ENCODE data around the gene UNC13C.

The UNC13C gene

GRCh38 chr15:54577476-54578250, 599.4 kb downstream of the UNC13C start:
- DNase-seq, result no peak

- no peak for DNase-seq
Observed at GRCh38 chr15:54579855-54580254, 601.6 kb downstream of the UNC13C start.

GRCh38 chr15:54580643-54581042, 602.4 kb downstream of the UNC13C start:
- DNase-seq, result no peak

GRCh38 chr15:54582863-54583643, 604.8 kb downstream of the UNC13C start:
- DNase-seq, result no peak

GRCh38 chr15:54585063-54585462, 606.8 kb downstream of the UNC13C start:
- DNase-seq, result no peak

GRCh38 chr15:54594115-54594514, 615.9 kb downstream of the UNC13C start:
- DNase-seq, result no peak

- no peak for DNase-seq
Observed at GRCh38 chr15:54599386-54599785, 621.1 kb downstream of the UNC13C start.

GRCh38 chr15:54605043-54605442, 626.8 kb downstream of the UNC13C start:
- DNase-seq, result no peak

- no peak for DNase-seq
Observed at GRCh38 chr15:54605556-54605955, 627.3 kb downstream of the UNC13C start.

- no peak for DNase-seq
Observed at GRCh38 chr15:54608876-54609835, 630.9 kb downstream of the UNC13C start.

- DNase-seq, result no peak
Observed at GRCh38 chr15:54618120-54618519, 639.9 kb downstream of the UNC13C start.

- no peak for DNase-seq
Observed at GRCh38 chr15:54619180-54619579, 640.9 kb downstream of the UNC13C start.

GRCh38 chr15:54620916-54621315, 642.7 kb downstream of the UNC13C start:
- DNase-seq, result no peak

- no peak for DNase-seq
Observed at GRCh38 chr15:54636147-54636546, 657.9 kb downstream of the UNC13C start.

GRCh38 chr15:54638666-54639065, 660.4 kb downstream of the UNC13C start:
- DNase-seq, result no peak

GRCh38 chr15:54640873-54641272, 662.6 kb downstream of the UNC13C start:
- no peak for DNase-seq

GRCh38 chr15:54644796-54645195, 666.6 kb downstream of the UNC13C start:
- DNase-seq, result no peak

GRCh38 chr15:54659646-54660045, 681.4 kb downstream of the UNC13C start:
- no peak for DNase-seq

GRCh38 chr15:54660356-54660755, 682.1 kb downstream of the UNC13C start:
- DNase-seq, result no peak

- DNase-seq, result no peak
Observed at GRCh38 chr15:54675241-54675640, 697.0 kb downstream of the UNC13C start.

GRCh38 chr15:54681584-54681983, 703.3 kb downstream of the UNC13C start:
- peak in 1 of 2 donors; percentile 91 for DNase-seq

All from bone marrow (tissue), 2 donors.